HG02938 (cell line): ENCODE measurements around the gene TSPAN32.
"Not testable (repeated sequence)": the region's sequence is repeated elsewhere in the genome, so short reads cannot be mapped to it uniquely, and the experiment has no call there.

Experiments
- ATAC-seq: cut with Tn5 transposase; IDR thresholded peaks from one replicate; pipeline ENCODE4 v1.9.1; 2021; ENCODE audit warnings: mild to moderate bottlenecking, moderate library complexity; ENCODE audit not compliant: unreplicated experiment

TSPAN32 gene

DNA sequence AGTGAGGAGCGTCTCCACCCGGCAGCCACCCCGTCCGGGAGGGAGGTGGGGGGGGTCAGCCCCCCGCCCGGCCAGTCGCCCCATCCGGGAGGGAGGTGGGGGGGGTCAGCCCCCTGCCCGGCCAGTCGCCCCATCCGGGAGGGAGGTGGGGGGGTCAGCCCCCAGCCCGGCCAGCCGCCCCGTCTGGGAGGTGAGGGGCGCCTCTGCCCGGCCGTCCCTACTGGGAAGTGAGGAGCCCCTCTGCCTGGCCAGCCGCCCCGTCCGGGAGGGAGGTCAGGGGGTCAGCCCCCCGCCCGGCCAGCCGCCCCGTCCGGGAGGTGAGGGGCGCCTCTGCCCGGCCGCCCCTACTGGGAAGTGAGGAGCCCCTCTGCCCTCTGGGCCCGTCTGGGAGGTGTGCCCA lies 30.8 kb downstream of the TSPAN32 start:
- not testable (repeated sequence) for ATAC-seq

DNA sequence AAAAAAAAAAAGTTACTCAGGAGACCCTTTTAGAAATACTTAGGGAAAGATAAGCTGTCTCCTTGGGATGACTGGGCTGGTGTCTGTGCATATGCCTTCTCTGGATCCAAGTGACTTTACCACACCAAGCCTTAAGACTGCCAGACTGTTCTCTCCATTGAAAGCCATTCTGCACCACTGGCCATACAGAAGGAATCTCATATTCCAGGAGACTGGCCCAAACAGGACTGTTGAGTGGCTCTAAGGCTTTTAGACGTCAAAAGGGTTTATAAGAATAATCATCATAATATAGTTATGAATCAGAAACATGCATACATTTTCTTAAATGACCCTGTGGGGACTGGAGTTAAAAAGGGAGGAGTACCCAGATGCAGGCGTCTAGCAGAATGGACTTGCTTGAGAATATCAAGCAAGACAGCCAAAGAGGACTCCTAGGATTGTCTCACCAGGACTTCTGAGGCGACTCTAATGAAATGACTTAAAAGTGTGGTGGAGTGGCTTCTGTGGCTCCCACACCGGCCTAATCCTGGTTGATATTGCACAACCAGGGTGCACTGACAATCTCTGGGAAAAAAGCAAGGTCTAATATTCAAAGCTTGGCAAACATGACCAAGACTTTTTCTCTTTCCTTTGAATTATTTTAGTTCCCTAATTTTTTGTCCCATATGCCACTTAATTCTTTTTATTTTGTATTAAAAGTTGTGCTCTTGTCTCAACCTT lies 31.8 kb downstream of the TSPAN32 start:
- not testable (repeated sequence) for ATAC-seq

DNA sequence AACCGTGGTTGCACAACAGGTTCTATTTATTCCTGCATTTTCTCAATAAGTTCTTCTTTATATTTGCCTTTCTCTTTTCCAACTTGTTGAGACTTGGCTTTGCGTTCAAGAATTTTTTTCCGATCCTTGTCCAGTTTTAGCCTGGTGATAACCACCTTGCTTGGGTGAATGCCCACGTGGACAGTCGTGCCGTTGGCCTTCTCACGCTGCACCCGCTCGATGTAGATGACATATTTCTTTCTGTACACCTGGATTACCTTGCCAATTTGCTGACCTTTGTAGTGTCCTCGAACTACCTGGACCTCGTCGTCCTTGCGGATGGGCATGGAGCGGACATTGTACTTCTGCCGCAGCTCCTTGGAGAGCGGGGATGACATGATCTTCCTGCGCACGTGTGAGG lies 33.5 kb downstream of the TSPAN32 start:
- ATAC-seq: not testable (repeated sequence)

DNA sequence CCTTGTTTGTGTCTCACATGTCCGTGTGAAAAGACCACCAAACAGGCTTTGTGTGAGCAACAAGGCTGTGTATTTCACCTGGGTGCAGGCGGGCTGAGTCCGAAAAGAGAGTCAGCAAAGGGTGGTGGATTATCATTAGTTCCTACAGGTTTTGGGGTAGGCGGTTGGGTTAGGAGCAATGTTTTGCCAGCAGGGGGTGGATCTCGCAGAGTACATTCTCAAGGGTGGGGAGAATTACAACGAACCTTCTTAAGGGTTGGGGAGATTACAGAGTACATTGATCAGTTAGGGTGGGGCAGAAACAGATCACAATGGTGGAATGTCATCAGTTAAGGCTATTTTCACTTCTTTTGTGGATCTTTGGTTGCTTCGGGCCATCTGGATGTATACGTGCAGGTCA lies 36.9 kb downstream of the TSPAN32 start:
- not testable (repeated sequence) for ATAC-seq

DNA sequence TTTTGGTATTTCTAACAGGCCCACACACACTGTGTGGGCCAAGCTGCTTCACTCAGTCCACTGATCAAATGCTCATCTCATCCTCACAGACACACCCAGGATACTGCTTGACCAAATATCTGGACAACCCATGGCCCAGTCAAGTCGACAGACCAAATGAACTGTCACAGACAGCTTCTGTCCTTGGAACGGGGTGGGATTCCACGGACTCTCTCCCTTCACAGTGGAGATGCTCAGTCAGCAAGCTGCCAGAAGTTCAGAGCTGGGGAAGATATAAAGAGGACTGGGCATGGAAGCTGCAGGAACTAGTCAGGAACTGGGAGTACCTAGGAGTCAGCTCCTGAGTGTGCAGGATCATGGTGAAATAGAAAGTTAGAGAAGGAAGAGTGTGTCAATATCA lies 40.7 kb downstream of the TSPAN32 start:
- ATAC-seq: no peak

DNA sequence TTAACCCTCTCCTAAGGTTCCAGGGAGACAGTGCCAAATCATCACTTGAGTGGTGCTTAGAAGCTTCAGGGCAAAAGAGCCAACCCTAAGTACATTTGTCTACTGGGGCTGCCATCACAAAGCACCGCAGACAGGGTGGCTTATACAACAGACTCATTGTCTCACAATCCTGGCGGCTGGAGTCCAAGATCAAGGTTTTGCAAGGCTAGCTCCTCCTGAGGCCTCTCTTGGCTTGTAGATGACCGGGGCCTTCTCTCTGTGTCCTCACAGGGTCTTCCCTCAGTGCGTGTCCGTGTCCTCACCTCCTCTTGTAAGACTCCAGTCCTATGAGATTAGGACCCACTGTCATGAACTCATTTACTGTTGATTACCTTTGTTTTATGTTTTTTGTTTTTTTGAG lies 41.2 kb downstream of the TSPAN32 start:
- ATAC-seq: no peak

DNA sequence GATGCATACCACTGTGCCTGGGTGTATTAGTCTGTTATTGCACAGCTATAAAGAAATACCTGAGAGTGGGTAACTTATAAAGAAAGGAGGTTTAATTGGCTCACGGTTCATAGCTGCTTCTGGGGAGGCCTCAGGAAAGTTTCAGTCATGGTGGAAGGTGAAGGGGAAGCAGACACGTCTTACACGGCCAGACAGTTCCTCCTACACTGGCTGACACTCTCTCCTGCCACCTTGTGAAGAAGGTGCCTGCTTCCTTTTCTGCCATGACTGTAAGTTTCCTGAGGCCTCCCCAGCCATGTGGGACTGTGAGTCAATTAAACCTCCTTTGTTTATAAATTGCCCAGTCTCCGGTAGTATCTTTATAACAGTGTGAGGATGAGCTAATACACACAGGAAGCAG lies 41.7 kb downstream of the TSPAN32 start:
- ATAC-seq: no peak

DNA sequence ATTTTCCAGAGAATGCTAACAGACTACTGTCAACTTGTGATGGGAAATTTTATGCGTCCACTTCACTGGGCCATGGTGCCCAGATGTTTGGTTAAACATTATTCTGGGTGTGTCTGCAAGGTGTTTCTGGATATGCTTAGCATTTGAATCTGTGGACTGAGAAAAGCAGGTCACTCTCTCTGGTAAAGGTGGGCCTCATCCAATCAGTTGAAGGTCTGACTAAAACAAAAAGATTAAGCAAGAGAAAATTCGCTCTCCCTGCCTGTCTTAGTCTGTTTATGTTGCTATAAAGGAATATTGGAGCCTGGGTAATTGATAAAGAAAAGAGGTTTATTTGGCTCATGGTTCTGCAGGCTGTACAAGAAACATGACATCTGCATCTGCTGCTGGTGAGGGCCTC lies 43.2 kb downstream of the TSPAN32 start:
- no peak for ATAC-seq

DNA sequence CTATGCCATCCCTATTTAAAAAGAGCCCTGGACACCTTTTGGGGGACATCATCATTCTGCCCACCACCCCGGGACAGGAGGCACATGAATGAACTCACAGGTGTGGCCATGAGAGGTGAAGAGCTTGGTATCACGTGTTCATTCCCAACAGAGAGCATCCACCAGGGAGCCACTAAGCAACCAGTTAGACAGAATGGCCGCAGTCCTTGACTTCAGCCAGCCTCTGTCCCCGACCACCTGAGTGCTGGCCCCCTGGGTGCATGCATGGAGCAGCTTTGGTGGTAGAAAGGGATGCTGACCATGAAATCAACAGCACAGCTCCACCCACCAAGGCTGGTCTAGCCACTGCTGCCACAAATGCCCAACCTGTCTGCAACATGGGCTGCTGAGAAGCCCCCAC lies 44.2 kb downstream of the TSPAN32 start:
- ATAC-seq: no peak

DNA sequence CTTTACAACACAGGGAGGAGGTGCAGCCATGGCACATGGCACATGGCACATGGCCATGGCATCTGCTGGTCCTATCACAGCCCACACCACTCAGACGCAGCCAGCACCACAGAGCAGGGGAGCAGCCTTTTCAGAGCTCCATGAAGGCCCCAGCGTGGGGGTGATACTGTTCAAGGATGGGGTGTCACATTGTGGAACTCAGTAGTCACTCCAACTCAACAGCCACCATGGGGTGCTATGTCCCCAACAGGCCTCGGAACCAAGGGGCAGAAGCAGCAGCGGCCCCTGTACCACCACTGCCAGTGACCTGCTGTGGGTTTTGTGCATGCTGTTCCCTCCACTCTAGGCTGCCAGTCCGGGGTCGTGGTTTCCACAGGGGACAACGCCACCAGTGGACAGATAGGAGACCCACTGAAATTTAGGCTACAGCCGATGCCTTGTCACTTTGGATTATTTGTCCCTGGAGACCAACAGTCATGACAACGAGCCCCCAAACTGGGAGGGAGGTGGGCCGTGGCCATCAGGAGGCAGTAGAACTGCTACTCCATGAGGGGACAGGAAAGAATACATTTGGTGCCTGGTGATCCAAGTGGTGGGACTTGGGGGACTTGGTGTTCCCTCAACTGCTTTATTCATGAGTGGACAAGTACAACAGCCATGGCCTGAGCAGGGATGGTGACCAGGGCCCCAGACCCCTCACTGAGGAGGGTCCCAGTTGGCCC lies 44.9 kb downstream of the TSPAN32 start:
- no peak for ATAC-seq

DNA sequence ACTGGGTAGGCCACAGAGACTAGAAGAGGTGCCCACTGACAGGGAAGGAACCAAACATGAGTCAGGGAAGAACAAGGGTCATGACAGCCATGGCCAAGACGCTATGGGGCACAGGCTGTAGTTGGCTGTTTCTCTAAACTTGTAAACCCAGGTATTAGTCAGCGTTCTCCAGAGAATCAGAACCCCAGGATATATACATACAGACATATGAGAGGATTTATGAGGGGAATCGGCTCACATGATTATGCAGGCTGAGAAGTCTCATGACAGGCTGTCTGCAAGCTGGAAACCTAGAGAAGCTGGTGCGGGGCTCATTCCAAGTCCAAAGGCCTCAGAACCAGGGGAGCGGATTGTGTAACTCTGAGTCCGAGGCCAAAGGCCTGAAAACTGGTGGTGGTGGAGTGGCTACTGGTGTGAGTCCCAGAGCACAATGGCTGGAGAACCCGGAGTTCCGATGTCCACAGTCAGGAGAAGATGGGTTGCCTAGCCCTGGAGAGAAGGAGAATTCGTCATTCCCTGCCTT lies 45.6 kb downstream of the TSPAN32 start:
- no peak for ATAC-seq

DNA sequence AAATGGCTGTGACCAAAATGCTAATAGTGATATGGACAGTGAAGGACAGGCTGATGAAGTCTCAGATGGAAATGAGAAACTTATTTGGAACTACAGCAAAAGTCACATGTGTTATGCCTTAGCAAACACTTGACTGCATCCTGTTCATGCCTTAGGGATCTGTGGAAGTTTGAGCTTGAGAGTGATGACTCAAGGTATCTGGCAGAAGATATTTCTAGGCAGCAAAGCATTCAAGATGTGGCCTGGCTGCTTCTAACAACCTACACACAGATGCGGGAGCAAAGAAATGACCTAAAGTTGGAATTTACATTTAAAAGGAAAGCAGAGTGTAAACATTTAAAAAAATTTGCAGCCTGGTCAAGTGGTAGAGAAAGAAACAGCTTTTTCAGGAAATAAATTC lies 47.2 kb downstream of the TSPAN32 start:
- no peak for ATAC-seq

DNA sequence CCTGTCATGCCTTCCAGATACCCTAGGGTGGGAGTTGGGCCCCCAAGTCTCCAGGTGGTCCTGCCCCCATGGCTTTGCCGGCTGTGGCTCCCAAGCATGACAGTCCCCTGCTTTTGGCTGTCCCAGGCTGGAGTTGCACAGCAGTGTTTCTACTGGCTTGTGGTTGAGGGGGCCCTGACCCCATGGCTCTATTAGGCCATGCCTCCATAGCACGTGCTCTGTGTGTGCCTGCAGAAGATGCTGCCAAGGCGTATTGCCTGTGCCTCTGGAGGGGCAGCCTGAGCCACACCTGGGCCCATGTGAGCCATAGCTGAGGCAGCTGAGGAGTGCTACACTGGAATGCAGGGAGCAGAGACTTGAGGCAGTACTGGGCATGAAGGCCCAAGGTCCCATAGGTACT lies 49.9 kb downstream of the TSPAN32 start:
- ATAC-seq: no peak

DNA sequence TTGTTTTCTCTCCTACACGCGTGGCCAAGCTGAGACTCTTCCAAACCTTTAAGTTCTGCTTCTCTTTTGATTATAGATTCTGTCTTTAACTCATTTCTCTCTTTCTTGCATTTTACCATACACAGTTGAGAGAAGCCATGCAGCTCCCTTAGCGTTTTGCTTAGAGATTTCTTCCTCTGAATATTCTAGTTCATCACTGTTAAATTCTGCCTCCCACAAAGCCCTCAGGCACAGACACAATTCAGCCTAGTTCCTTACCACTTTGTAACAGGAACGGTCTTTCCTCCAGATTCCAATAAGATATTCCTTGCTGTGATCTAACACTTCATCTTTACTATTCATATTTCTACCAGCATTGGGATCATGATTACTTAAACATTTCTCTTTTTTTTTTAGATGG lies 50.6 kb downstream of the TSPAN32 start:
- ATAC-seq: no peak

DNA sequence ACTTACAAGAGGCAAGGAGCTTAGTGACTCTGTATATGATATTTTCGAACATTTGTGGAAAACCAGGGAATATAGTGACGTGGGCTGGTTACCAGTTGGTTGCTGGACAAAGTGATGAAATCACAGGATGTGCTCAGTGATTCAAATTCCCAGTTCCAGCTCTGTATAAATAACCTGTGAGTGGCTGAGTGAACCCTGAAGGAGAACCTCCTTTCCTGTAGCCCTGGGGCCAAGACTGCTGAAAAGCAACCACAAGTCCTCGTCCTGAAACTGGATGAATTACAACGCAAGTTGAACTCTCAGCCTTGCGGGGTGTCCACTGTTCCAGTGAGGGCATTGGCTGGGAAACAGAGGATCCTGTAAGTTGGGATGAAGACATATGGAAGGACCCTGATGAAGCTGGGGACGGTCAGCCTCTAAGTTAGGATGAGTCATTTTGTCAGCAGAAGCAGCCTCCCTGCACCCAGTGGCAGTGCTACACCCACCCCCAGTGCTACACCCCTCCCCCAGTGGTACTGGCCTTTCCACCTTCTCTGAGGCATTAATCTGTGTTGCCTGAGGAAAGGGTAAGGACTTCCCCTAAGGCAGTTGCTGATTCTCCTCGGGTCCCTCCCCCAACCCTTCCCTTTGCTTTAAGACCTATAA lies 53.3 kb downstream of the TSPAN32 start:
- ATAC-seq: no peak

DNA sequence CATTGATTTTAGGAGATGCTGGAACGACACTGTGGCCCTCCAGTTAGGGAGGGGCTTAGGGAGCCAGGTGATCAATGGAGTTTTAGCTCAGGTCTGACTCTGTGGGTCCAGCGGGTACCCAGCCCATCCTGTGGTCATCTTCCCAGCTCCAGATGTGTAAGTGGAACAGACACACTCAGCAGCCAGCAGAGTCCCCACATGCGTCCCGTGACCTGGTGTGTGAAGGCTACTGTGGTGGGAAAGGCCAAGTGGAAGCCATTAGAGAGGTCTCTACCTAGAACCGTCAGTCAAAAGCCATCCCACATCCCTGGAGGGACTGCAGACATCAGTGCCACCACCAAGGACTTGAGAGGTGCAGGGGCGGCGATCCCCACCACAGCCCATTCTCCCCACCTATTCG lies 55.4 kb downstream of the TSPAN32 start:
- no peak for ATAC-seq

DNA sequence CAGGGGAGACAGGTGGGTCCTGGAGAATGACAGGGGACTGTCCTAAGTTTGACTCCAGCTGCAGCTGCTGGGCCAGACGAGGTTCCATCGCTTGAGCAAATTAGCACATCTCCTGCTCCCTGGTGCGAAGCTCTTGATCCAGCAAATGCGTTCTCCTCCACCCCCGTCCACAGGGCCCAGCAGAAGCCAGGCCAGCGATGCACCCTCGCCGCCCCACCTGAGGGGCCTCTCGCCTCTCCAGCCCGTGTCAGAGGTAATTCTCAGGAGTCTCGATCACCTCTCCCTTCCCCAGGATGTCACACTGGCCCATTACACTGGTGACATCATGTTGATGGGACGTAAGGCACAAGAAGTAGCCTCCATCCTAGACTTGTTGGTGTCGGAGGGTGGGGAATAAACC lies 55.8 kb downstream of the TSPAN32 start:
- ATAC-seq: not testable (repeated sequence)

DNA sequence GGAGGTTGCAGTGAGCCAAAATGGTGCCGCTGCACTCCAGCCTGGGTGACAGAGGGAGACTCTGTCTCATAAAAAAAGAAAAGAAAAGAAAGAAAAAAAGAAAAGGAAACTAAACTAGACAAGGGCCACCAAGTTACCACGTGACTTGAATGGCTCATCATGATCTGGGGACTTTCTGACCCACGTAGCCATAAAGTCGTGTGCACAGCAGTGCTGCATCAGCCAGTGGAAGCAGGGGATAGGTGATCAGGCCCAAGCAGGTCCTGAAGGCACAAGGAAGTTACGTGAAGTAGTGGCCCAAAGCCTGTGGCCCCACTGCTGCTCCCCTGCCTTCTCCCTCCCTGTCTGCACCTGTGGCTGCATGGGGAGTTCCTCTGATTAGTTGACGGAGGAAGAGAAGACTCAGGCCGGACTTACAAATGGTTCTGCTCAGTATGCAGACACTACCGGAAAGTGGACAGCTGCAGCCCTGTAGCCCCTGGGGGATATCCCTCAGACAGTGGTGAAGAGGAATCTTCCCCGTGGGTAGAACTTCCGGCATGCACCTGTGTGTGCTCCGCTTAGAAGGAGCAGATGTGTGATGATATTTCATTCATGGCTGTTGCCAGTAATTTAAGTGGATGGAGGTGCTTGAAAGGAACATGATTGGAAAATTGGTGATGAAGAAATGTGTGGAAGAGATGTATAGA lies 57.1 kb downstream of the TSPAN32 start:
- ATAC-seq: no peak

DNA sequence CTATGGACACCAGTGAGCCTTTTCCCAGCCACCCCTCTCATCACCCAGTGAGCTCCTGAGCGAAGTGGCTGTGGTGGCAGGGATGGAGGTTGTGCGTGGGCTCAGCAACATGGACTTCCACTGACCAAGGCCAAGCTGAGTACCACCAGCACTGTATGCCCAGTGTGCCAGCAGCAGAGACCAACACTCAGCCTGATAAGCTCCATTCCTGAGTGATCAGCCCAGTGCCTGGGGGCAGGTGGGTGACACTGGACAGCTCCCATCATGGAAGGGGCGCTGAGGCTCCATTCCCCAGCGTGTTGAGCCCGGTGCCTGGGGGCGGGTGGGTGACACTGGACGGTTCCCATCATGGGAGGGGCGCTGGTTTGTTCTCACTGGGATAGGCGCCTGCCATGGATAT lies 57.7 kb downstream of the TSPAN32 start:
- no peak for ATAC-seq

DNA sequence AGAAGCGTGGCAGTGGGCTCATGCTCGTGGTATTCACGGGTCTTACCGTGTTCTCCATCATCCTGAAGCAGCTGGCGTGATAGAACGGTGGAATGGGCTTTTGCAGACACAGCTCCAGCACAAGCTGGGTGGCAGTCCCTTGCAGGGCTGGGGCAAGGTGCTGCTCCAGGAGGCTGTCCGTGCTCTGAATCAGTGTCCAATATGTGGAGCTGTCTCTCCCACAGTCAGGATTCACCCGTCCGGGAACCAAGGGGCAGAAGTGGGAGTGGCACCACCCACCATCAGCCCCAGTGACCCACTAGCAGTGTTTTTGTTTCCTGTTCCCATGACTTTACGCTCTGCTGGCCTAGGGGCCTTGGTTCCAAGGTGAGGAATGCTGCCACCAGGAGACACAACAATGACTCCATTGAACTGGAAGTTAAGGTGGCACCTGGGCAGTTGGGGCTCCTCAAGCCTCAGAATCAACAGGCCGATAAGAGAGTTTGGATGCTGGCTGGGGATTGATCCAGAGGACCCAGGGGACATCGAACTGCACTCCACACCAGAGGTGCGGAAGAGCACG lies 58.3 kb downstream of the TSPAN32 start:
- ATAC-seq: no peak

DNA sequence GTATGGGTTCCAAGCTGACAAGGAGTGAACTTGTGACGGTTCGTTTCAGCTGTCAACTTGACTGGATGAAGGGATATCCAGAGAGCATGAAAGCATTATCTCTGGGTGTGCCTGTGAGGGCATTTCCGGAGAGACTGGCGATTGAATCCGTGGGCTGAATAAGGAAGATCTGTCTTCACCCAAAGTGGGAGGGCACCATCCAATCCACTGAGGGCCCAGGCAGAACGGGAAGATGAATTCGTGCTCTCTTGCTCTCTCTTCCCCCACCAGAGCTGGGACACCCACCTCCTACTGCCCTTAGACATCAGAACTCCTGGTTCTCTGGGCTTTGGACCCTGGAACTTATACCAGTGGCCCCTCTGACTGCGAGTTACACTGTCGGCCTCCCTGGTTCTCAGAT lies 59.8 kb downstream of the TSPAN32 start:
- ATAC-seq: no peak
